ENCODE measurements around the gene TMEM167B. TPM values are rescaled to one million over a fixed set of nuclear protein-coding genes. Genes with fewer than 3 reads are reported as not detected.

Gene TMEM167B
- total RNA-seq, 1 experiment from 2014 or later: 21.8 TPM

- Histone ChIP-seq H3K4me1 (no peaks in the 10 kb centered on the region), H3K4me3 (ENCODE audit: low read depth, low read length) (no peak overlapping the region), H3K36me3 (ENCODE audit: control insufficient read depth, insufficient read depth, low read length) (no peaks in the 10 kb centered on the region), H3K9me3 (no peaks in the 10 kb centered on the region), H3K27me3 (replicated peaks; ENCODE audit: control insufficient read depth, insufficient read depth, low read length) (no peaks in the 10 kb centered on the region)
- Mint-ChIP-seq H3K27me3 (ENCODE audit: insufficient read depth, unreplicated experiment) (no peaks in the 10 kb centered on the region), H3K4me1 (ENCODE audit: low read depth, unreplicated experiment) (no peaks in the 10 kb centered on the region), H3K4me3 (ENCODE audit: unreplicated experiment) (no peak overlapping the region), H3K9me3 (ENCODE audit: unreplicated experiment) (no peaks in the 10 kb centered on the region), H3K36me3 (ENCODE audit: insufficient read depth, unreplicated experiment) (peaks cover 8% of the 10 kb centered on the region), H3K27ac (ENCODE audit: unreplicated experiment) (no peak overlapping the region)
- TF ChIP-seq, protein P1, sequence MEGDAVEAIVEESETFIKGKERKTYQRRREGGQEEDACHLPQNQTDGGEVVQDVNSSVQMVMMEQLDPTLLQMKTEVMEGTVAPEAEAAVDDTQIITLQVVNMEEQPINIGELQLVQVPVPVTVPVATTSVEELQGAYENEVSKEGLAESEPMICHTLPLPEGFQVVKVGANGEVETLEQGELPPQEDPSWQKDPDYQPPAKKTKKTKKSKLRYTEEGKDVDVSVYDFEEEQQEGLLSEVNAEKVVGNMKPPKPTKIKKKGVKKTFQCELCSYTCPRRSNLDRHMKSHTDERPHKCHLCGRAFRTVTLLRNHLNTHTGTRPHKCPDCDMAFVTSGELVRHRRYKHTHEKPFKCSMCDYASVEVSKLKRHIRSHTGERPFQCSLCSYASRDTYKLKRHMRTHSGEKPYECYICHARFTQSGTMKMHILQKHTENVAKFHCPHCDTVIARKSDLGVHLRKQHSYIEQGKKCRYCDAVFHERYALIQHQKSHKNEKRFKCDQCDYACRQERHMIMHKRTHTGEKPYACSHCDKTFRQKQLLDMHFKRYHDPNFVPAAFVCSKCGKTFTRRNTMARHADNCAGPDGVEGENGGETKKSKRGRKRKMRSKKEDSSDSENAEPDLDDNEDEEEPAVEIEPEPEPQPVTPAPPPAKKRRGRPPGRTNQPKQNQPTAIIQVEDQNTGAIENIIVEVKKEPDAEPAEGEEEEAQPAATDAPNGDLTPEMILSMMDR (IDR thresholded peaks at IDR 0.05; ENCODE audit: insufficient read depth in 1 of 2, low read depth in 1 of 2, low read length in 1 of 2, severe bottlenecking in 1 of 2, unreplicated experiment in 1 of 2): no peak
- BruUV-seq (replicated peaks): no TSS peak
- no peak for DNase-seq
- ChIA-PET POLR2A (no interaction called here), CTCF (no interaction called here)
- intact Hi-C loops (cut with micrococcal nuclease; ENCODE audit: unreplicated experiment): no loop called here
Observed at GRCh38 chr1:109078317-109078716, 12.2 kb upstream of the TMEM167B start.

GRCh38 chr1:109079240-109079622, 11.3 kb upstream of the TMEM167B start:
- Mint-ChIP-seq H3K27ac (ENCODE audit: unreplicated experiment) (no peak overlapping the region), H3K36me3 (ENCODE audit: insufficient read depth, unreplicated experiment) (peaks cover 8% of the 10 kb centered on the region), H3K27me3 (ENCODE audit: insufficient read depth, unreplicated experiment) (no peaks in the 10 kb centered on the region), H3K4me1 (ENCODE audit: low read depth, unreplicated experiment) (no peaks in the 10 kb centered on the region), H3K4me3 (ENCODE audit: unreplicated experiment) (no peak overlapping the region), H3K9me3 (ENCODE audit: unreplicated experiment) (no peaks in the 10 kb centered on the region)
- TF ChIP-seq, protein P1 (IDR thresholded peaks at IDR 0.05; ENCODE audit: insufficient read depth in 1 of 2, low read depth in 1 of 2, low read length in 1 of 2, severe bottlenecking in 1 of 2, unreplicated experiment in 1 of 2): no peak
- CTCF ChIA-PET: no interaction called here
- Histone ChIP-seq H3K4me1 (no peaks in the 10 kb centered on the region), H3K36me3 (ENCODE audit: control insufficient read depth, insufficient read depth, low read length) (no peaks in the 10 kb centered on the region), H3K27me3 (replicated peaks; ENCODE audit: control insufficient read depth, insufficient read depth, low read length) (no peaks in the 10 kb centered on the region), H3K4me3 (ENCODE audit: low read depth, low read length) (no peak overlapping the region), H3K9me3 (no peaks in the 10 kb centered on the region)
- POLR2A ChIA-PET: no interaction called here
- DNase-seq: no peak
- BruUV-seq (replicated peaks): no TSS peak
- intact Hi-C loops (cut with micrococcal nuclease; ENCODE audit: unreplicated experiment): no loop called here

DNA sequence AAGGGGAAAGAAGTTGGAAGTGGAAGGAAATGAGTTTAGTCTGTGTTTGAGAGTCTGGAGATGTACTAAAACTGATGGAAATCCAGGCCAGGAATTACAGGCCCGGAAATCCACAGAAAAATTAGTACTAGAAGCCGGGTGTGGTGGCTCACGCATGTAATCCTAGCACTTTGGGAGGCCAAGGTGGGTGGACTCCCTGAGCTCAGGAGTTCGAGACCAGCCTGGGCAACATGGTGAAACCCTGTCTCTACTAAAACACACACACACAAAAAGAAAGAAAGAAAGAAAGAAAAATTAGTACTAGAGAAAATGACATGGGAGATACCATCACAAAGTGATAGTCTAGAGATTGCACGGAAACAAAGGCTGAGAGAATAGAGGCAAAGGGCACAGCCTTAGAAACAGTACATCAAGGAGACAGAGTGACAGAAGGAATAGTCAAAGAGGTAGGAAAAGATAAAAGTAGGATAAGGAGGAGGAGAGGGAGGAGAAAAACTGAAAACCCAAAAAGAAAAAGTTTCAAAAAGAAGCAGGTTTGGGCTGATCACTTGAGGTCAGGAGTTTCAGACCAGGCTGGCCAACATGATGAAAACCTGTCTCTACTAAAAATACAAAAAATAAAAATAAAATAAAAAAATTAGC, 10.0 kb upstream of the TMEM167B start:
- no peak overlapping the region for H3K27ac Mint-ChIP-seq (ENCODE audit: unreplicated experiment)

More for the DNA sequence above, 10.0 kb upstream of the TMEM167B start:
- Mint-ChIP-seq H3K36me3 (ENCODE audit: insufficient read depth, unreplicated experiment) (peaks cover 6% of the 10 kb centered on the region), H3K4me3 (ENCODE audit: unreplicated experiment) (no peak overlapping the region), H3K4me1 (ENCODE audit: low read depth, unreplicated experiment) (no peaks in the 10 kb centered on the region), H3K9me3 (ENCODE audit: unreplicated experiment) (no peaks in the 10 kb centered on the region), H3K27me3 (ENCODE audit: insufficient read depth, unreplicated experiment) (no peaks in the 10 kb centered on the region)
- Histone ChIP-seq H3K4me3 (ENCODE audit: low read depth, low read length) (no peak overlapping the region), H3K27me3 (replicated peaks; ENCODE audit: control insufficient read depth, insufficient read depth, low read length) (no peaks in the 10 kb centered on the region), H3K9me3 (no peaks in the 10 kb centered on the region), H3K36me3 (ENCODE audit: control insufficient read depth, insufficient read depth, low read length) (no peaks in the 10 kb centered on the region), H3K4me1 (no peaks in the 10 kb centered on the region)
- intact Hi-C loops (cut with micrococcal nuclease; ENCODE audit: unreplicated experiment): no loop called here
- no peak for DNase-seq
- no TSS peak for BruUV-seq (replicated peaks)
- ChIA-PET POLR2A (no interaction called here), CTCF (no interaction called here)
- TF ChIP-seq, protein P1 (IDR thresholded peaks at IDR 0.05; ENCODE audit: insufficient read depth in 1 of 2, low read depth in 1 of 2, low read length in 1 of 2, severe bottlenecking in 1 of 2, unreplicated experiment in 1 of 2): no peak
